Measurements from ENCODE around the gene STAG1. TPM values are rescaled to one million over a fixed set of nuclear protein-coding genes. Genes with fewer than 3 reads are reported as not detected.

STAG1 gene
- total RNA-seq, 1 donor: 58.6 TPM

- Histone ChIP-seq H3K4me3 (ENCODE audit: insufficient read depth, low read length) (no peak overlapping the region), H3K9me3 (ENCODE audit: low read depth, low read length) (no peaks in the 10 kb centered on the region), H3K79me2 (ENCODE audit: insufficient read depth, low read length) (no peaks in the 10 kb centered on the region), H2AFZ (ENCODE audit: low read length) (no peak overlapping the region), H4K20me1 (ENCODE audit: insufficient read depth, low read length) (no peaks in the 10 kb centered on the region), H3K4me1 (ENCODE audit: insufficient read depth, low read length) (no peaks in the 10 kb centered on the region), H3K27me3 (ENCODE audit: insufficient read depth, low read length) (no peaks in the 10 kb centered on the region), H3K4me2 (ENCODE audit: insufficient read depth, low read length) (no peak overlapping the region), H3K27ac (ENCODE audit: low read depth, low read length) (no peak overlapping the region), H3K36me3 (ENCODE audit: insufficient read depth, low read length) (no peaks in the 10 kb centered on the region)
- TF ChIP-seq CTCF (IDR thresholded peaks at IDR 0.05; ENCODE audit: extremely low read depth, low read depth, low read length): no peak
- no peak for DNase-seq (ENCODE audit: insufficient read length, low spot score, missing footprints)
Measured at GRCh38 chr3:136434429-136434828, 317.7 kb downstream of the STAG1 start.

- no peak overlapping the region for H3K4me2 ChIP-seq (ENCODE audit: insufficient read depth, low read length)
- H3K36me3 ChIP-seq (ENCODE audit: insufficient read depth, low read length): no peaks in the 10 kb centered on the region
- no peak overlapping the region for H3K27ac ChIP-seq (ENCODE audit: low read depth, low read length)
- H3K4me1 ChIP-seq (ENCODE audit: insufficient read depth, low read length): no peaks in the 10 kb centered on the region
- no peak for TF ChIP-seq CTCF (IDR thresholded peaks at IDR 0.05; ENCODE audit: extremely low read depth, low read depth, low read length)
- no peaks in the 10 kb centered on the region for H3K27me3 ChIP-seq (ENCODE audit: insufficient read depth, low read length)
- DNase-seq (ENCODE audit: insufficient read length, low spot score, missing footprints): no peak
- H3K9me3 ChIP-seq (ENCODE audit: low read depth, low read length): no peaks in the 10 kb centered on the region
- no peak overlapping the region for H2AFZ ChIP-seq (ENCODE audit: low read length)
- H4K20me1 ChIP-seq (ENCODE audit: insufficient read depth, low read length): no peaks in the 10 kb centered on the region
- no peaks in the 10 kb centered on the region for H3K79me2 ChIP-seq (ENCODE audit: insufficient read depth, low read length)
- H3K4me3 ChIP-seq (ENCODE audit: insufficient read depth, low read length): no peak overlapping the region
Measured at GRCh38 chr3:136432685-136433084, 319.5 kb downstream of the STAG1 start.

- Histone ChIP-seq H3K27ac (ENCODE audit: low read depth, low read length) (no peak overlapping the region), H2AFZ (ENCODE audit: low read length) (no peak overlapping the region), H3K9me3 (ENCODE audit: low read depth, low read length) (no peaks in the 10 kb centered on the region), H3K36me3 (ENCODE audit: insufficient read depth, low read length) (no peaks in the 10 kb centered on the region), H3K4me1 (ENCODE audit: insufficient read depth, low read length) (no peaks in the 10 kb centered on the region), H3K4me2 (ENCODE audit: insufficient read depth, low read length) (no peak overlapping the region), H3K79me2 (ENCODE audit: insufficient read depth, low read length) (no peaks in the 10 kb centered on the region), H3K4me3 (ENCODE audit: insufficient read depth, low read length) (no peak overlapping the region), H3K27me3 (ENCODE audit: insufficient read depth, low read length) (no peaks in the 10 kb centered on the region), H4K20me1 (ENCODE audit: insufficient read depth, low read length) (no peaks in the 10 kb centered on the region)
- no peak for TF ChIP-seq CTCF (IDR thresholded peaks at IDR 0.05; ENCODE audit: extremely low read depth, low read depth, low read length)
- no peak for DNase-seq (ENCODE audit: insufficient read length, low spot score, missing footprints)
Measured at GRCh38 chr3:136428167-136428566, 324.0 kb downstream of the STAG1 start.

GRCh38 chr3:136427236-136427635 lies 324.9 kb downstream of the STAG1 start:
- H3K4me3 ChIP-seq (ENCODE audit: insufficient read depth, low read length): no peak overlapping the region
- H3K79me2 ChIP-seq (ENCODE audit: insufficient read depth, low read length): no peaks in the 10 kb centered on the region
- no peaks in the 10 kb centered on the region for H3K9me3 ChIP-seq (ENCODE audit: low read depth, low read length)
- H3K36me3 ChIP-seq (ENCODE audit: insufficient read depth, low read length): no peaks in the 10 kb centered on the region
- no peak for DNase-seq (ENCODE audit: insufficient read length, low spot score, missing footprints)
- no peaks in the 10 kb centered on the region for H3K27me3 ChIP-seq (ENCODE audit: insufficient read depth, low read length)
- no peak overlapping the region for H2AFZ ChIP-seq (ENCODE audit: low read length)
- H3K4me2 ChIP-seq (ENCODE audit: insufficient read depth, low read length): no peak overlapping the region
- H3K27ac ChIP-seq (ENCODE audit: low read depth, low read length): no peak overlapping the region
- H3K4me1 ChIP-seq (ENCODE audit: insufficient read depth, low read length): no peaks in the 10 kb centered on the region
- TF ChIP-seq CTCF (IDR thresholded peaks at IDR 0.05; ENCODE audit: extremely low read depth, low read depth, low read length): no peak
- H4K20me1 ChIP-seq (ENCODE audit: insufficient read depth, low read length): no peaks in the 10 kb centered on the region
